NCI-H2081 treated with DMSO at 0.1 percent for 48 hours (cell line): ENCODE data around the gene S100B.
"Not testable (repeated sequence)": the region's sequence is repeated elsewhere in the genome, so short reads cannot be mapped to it uniquely, and the experiment has no call there.

Source experiments
- DNase-seq: peaks from one replicate; lab custom pipeline; 2025; lab: John Stamatoyannopoulos, UW

S100B gene

GRCh38 chr21:46604975-46605766 is at the start of gene S100B:
Gene S100B, minus strand, starts transcription at chr21:46605082. Its CDS starts 2,667 bp downstream, at chr21:46602415.
- DNase-seq = no peak

- DNase-seq = no peak
Observed at GRCh38 chr21:46651121-46651520, 46.2 kb upstream of the S100B start.

- no peak for DNase-seq
Observed at GRCh38 chr21:46650476-46651098, 45.7 kb upstream of the S100B start.

DNA sequence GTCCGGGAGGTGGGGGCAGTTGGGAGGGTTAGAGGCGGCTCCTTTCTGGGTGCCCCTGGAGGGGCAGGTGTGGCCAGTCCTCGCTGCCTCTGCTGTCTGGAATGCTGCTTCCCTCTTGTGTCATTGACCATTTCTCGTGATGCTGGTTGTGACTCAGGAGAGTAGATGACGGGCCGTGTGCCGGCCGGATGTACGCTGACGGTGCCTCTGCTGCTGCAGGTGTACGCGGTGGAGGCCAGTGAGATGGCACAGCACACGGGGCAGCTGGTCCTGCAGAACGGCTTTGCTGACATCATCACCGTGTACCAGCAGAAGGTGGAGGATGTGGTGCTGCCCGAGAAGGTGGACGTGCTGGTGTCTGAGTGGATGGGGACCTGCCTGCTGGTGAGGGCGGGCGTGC is 44.5 kb upstream of the S100B start:
- no peak for DNase-seq

DNA sequence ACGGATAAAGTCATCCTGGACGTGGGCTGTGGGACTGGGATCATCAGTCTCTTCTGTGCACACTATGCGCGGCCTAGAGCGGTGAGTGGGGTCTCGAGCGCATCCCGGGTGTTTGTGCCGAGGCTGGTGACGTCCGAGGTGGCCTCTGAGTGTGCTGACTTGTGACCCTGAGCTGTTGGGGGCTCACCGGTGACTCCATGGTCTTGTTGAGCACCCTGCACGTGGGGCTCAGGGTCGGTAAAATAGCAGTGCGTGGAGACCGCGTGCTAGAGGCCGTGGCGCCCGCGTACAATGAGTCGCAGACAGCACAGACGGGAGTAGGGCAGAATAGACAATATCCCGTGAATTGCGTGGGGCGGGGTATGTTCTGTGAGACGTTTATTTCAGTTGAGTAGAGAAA is 43.7 kb upstream of the S100B start:
- DNase-seq = no peak

GRCh38 chr21:46646541-46647154 is 41.8 kb upstream of the S100B start:
- no peak for DNase-seq

DNA sequence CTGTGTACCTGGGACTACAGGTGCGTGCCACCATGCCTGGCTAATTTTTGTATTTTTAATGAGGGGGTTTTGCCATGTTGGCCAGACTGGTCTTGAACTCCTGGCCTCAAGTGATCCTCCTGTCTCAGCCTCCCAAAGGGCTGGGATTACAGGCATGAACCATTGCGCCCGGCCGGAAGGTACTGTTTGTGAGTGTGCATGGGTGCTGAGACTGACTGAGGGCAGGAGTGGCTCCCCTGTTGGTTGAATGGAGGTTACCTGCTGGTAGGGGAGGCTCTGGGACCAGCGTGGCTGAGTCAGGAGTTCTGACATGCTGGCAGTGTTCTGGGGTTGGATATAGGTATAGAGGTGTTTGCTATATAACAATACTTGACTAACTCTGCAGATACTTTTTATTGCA is 41.0 kb upstream of the S100B start:
- no peak for DNase-seq

DNA sequence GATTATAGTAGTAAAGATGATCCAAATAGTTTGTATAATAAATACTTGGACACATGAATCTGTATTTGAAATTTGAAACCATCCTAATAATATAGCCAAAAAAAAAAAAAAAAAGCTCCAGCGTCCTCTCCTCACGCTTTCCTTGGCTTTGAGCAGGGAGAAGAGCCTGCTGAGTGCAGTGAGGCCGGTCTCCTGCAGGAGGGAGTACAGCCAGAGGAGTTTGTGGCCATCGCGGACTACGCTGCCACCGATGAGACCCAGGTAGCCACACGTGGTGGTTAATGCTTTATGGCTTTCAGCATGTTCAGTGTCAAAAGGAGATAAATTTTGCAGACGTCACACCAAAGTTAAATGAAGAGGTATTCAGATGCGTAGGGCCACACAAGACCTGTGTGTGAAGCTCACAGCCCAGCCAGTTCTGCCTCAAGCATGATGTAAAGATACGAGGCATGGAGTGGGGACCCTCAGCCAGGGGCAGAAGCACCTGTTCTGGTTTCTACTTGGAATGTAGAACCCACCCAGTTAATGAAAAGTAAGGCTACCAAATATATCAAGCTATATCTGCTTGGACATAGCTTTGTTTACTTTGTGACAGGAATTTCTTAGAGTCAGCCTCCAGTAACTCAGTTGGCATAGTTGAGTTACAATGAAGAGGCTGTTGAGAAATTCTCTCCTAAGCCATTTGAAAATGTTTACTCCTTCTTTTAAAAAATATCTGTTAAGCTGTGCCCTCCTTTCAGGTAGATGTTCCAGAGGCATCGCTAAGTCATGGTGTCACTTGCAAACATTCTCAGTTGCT is 38.7 kb upstream of the S100B start:
- no peak for DNase-seq

GRCh38 chr21:46641656-46642055 is 36.8 kb upstream of the S100B start:
- DNase-seq = no peak

DNA sequence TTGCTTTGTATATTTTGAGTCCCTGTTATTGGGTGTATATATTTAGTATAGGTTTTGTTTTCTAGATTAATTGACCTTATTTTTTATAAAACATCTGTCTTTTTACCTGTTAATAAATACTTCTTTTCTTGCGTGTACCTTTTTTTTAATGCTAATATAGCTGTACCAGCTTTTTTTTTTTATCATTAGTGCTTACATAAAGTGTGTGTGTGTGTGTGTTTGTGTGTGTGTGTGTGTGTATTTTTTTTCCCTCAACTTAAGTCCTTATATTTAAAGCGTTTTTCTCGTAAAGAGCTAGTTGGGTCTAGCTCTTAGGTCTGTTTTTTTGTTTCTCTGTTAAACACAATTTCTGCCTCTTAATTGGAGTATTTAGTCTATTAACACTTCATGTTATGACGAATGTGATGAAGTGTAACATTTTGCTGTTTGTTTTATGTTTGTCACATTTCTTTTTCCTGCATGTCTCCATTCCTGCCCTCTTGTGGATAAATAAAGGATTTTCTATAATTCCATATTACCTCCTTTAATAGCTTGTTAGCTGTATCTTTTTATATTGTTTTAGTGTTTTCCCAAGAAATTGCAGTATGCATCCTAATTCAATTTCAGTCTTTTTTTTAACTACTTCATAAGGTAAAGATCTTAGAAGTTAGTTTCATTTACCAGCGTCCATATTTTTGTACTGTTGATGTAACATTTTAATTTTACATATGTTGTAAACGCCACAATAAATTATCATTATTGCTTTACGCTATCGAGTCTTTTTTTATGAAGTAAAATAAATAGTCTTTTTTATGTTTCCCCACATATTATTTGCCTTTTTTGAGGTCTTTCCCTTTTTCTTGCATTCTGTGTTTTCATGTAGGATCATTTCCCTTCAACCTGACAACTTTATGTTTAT is 34.9 kb upstream of the S100B start:
- DNase-seq = no peak

DNA sequence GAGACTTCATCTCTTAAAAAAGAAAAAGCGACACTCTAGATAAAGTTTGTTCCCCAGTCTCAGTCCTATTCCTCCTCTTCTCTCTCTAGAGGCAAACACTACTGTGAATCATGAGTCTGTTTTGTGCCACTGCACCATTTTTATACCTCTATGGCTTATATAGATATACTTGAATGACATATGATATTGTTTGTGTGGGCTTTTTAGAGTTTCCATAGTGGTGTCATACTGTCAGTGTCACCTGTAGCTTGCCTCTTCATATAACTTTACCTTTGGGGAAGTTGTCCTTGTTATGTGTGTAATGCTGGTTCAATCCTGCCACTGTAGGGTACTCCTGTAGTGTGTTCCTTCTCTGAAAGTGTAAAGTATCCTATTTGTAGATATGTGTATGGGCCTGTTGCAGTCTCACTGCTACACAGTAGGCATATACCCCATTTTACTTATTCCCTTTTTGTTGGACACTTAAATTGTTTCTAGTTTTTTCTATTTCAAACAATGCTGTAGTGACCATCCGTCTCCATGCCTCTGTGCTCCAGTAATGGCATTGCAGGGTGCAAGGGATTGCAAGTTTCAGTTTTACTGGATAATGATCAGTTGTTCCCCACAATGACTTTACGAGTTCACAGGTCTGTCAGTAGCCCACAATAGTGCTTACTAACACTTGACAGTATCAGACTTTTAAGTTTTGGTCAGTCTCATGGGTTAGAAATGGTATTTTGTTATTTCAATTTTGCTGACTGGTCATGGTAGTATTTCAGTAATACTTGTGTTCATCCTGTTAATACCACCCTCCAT is 33.3 kb upstream of the S100B start:
- no peak for DNase-seq

DNA sequence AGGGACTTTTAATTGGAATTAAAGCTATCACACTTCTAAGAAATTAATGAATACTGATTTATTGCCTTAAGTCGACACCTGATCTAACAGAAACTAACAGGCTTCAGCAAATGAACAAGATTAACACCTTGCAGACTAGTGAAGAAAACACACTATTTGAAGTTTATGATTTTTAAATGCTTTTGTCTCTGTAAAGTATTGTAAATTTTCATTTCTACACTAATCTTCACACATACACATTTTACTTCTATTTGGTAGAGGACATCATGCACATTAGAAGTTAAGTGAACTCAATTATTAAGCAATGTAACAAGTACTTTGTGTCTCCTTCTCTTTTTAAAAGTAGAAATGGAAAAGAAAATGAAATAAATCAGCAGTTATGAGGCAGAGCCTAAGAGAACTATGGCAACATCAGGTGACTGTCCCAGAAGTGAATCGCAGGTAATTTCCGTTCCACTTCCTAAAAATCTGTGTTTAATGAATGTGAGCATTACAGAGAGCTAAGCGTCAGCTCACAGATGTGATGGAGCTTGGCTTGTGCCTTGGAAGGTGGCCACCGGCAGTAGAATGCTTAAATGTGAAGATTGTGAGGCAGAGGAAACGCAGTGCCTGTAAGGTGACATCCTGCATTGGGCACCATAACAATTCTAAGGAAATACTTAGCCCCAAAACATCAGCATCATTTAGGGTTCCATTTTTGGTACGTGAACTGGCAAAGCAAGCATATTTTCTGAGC is 31.8 kb upstream of the S100B start:
- DNase-seq = no peak

GRCh38 chr21:46636181-46636512 is 31.3 kb upstream of the S100B start:
- DNase-seq = no peak

- DNase-seq = peak; percentile 52
Observed at GRCh38 chr21:46635324-46636180, 30.7 kb upstream of the S100B start, which contains the start of gene PRMT2. Gene PRMT2, plus strand, starts transcription at chr21:46635674. Its CDS starts 1,278 bp downstream, at chr21:46636952.

- peak; percentile 8 for DNase-seq
Observed at GRCh38 chr21:46634966-46635323, 30.1 kb upstream of the S100B start.

- no peak for DNase-seq
Observed at GRCh38 chr21:46634427-46634826, 29.5 kb upstream of the S100B start.

- no peak for DNase-seq
Observed at GRCh38 chr21:46633566-46633965, 28.7 kb upstream of the S100B start.

GRCh38 chr21:46630915-46631314 is 26.0 kb upstream of the S100B start:
- DNase-seq = not testable (repeated sequence)

DNA sequence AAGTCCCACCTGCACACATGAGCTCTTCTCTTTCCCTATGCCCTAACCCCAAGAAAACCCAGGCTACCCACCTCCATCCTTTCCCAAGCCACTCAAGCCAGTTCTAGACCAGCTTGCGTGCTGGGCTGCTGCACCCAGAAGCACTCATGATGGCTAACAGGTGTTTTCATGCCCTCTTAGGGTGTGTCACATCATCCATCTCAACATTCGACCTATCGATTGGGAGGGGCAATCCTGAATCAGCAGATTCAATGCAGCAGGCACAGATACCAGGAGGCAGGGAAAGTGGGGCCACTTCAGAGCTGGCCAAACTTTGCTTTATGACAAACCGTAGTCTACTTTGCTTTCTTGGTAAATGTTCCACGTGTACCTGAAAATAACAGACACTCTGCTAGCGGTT is 24.0 kb upstream of the S100B start:
- no peak for DNase-seq
